Measurements from ENCODE around the gene HELZ.

The HELZ gene

GRCh38 chr17:67216578-67217320 is 28.2 kb downstream of the HELZ start:
- no peaks in the 10 kb centered on the region for H3K27me3 ChIP-seq (replicated peaks; ENCODE audit: control insufficient read depth, insufficient read depth, low read length, poor library complexity, severe bottlenecking)
- DNase-seq = no peak
- H3K9me3 ChIP-seq (ENCODE audit: control insufficient read depth, low read length) = no peaks in the 10 kb centered on the region
- no peak overlapping the region for H3K27ac ChIP-seq (ENCODE audit: insufficient read depth, low read length, poor library complexity, severe bottlenecking)
- H3K4me3 ChIP-seq (ENCODE audit: insufficient read depth, low read depth, low read length, poor library complexity, severe bottlenecking) = no peak overlapping the region
- H3K4me1 ChIP-seq (ENCODE audit: control insufficient read depth, insufficient read depth, low read length, poor library complexity, severe bottlenecking) = no peaks in the 10 kb centered on the region
- peaks cover 43% of the 10 kb centered on the region for H3K36me3 ChIP-seq (ENCODE audit: control insufficient read depth, insufficient read depth, low read length)

GRCh38 chr17:67215991-67216421 is 29.0 kb downstream of the HELZ start:
- no peak for DNase-seq
- H3K36me3 ChIP-seq (ENCODE audit: control insufficient read depth, insufficient read depth, low read length) = peaks cover 43% of the 10 kb centered on the region
- no peaks in the 10 kb centered on the region for H3K9me3 ChIP-seq (ENCODE audit: control insufficient read depth, low read length)
- H3K27ac ChIP-seq (ENCODE audit: insufficient read depth, low read length, poor library complexity, severe bottlenecking) = no peak overlapping the region
- H3K27me3 ChIP-seq (replicated peaks; ENCODE audit: control insufficient read depth, insufficient read depth, low read length, poor library complexity, severe bottlenecking) = no peaks in the 10 kb centered on the region
- H3K4me3 ChIP-seq (ENCODE audit: insufficient read depth, low read depth, low read length, poor library complexity, severe bottlenecking) = no peak overlapping the region
- no peaks in the 10 kb centered on the region for H3K4me1 ChIP-seq (ENCODE audit: control insufficient read depth, insufficient read depth, low read length, poor library complexity, severe bottlenecking)

GRCh38 chr17:67212714-67213417 is 32.1 kb downstream of the HELZ start:
- DNase-seq = no peak
- H3K36me3 ChIP-seq (ENCODE audit: control insufficient read depth, insufficient read depth, low read length) = peaks cover 31% of the 10 kb centered on the region
- H3K4me3 ChIP-seq (ENCODE audit: insufficient read depth, low read depth, low read length, poor library complexity, severe bottlenecking) = no peak overlapping the region
- no peaks in the 10 kb centered on the region for H3K9me3 ChIP-seq (ENCODE audit: control insufficient read depth, low read length)
- H3K27ac ChIP-seq (ENCODE audit: insufficient read depth, low read length, poor library complexity, severe bottlenecking) = no peak overlapping the region
- H3K27me3 ChIP-seq (replicated peaks; ENCODE audit: control insufficient read depth, insufficient read depth, low read length, poor library complexity, severe bottlenecking) = no peaks in the 10 kb centered on the region
- H3K4me1 ChIP-seq (ENCODE audit: control insufficient read depth, insufficient read depth, low read length, poor library complexity, severe bottlenecking) = peaks cover 2% of the 10 kb centered on the region

- Histone ChIP-seq H3K4me1 (ENCODE audit: control insufficient read depth, insufficient read depth, low read length, poor library complexity, severe bottlenecking) (peaks cover 3% of the 10 kb centered on the region), H3K4me3 (ENCODE audit: insufficient read depth, low read depth, low read length, poor library complexity, severe bottlenecking) (no peak overlapping the region), H3K9me3 (ENCODE audit: control insufficient read depth, low read length) (no peaks in the 10 kb centered on the region), H3K27ac (ENCODE audit: insufficient read depth, low read length, poor library complexity, severe bottlenecking) (no peak overlapping the region), H3K36me3 (ENCODE audit: control insufficient read depth, insufficient read depth, low read length) (peaks cover 27% of the 10 kb centered on the region), H3K27me3 (replicated peaks; ENCODE audit: control insufficient read depth, insufficient read depth, low read length, poor library complexity, severe bottlenecking) (no peaks in the 10 kb centered on the region)
- DNase-seq = no peak
Observed at GRCh38 chr17:67212231-67212630, 32.8 kb downstream of the HELZ start.

DNA sequence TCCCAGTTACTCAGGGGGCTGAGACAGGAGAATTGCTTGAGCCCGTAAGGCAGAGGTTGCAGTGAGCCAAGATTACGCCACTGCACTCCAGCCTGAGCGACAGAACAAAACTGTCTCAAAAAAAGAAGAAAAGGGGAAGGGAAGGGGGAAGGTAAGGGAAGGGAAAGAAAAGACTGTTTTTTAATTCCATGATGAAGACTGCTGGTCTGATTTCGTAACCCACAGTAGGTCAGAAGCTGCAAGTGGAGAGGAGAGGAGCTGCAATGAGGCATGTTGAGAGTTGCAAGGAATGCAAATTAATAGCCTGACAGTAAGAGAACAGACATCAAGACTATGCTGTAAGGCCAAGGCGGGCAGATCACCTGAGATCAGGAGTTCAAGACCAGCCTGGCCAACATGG is 33.3 kb downstream of the HELZ start:
- H3K4me3 ChIP-seq (ENCODE audit: insufficient read depth, low read depth, low read length, poor library complexity, severe bottlenecking) = no peak overlapping the region
- peaks cover 3% of the 10 kb centered on the region for H3K4me1 ChIP-seq (ENCODE audit: control insufficient read depth, insufficient read depth, low read length, poor library complexity, severe bottlenecking)
- no peak overlapping the region for H3K27ac ChIP-seq (ENCODE audit: insufficient read depth, low read length, poor library complexity, severe bottlenecking)
- peaks cover 23% of the 10 kb centered on the region for H3K36me3 ChIP-seq (ENCODE audit: control insufficient read depth, insufficient read depth, low read length)
- DNase-seq = no peak
- no peaks in the 10 kb centered on the region for H3K27me3 ChIP-seq (replicated peaks; ENCODE audit: control insufficient read depth, insufficient read depth, low read length, poor library complexity, severe bottlenecking)
- no peaks in the 10 kb centered on the region for H3K9me3 ChIP-seq (ENCODE audit: control insufficient read depth, low read length)

DNA sequence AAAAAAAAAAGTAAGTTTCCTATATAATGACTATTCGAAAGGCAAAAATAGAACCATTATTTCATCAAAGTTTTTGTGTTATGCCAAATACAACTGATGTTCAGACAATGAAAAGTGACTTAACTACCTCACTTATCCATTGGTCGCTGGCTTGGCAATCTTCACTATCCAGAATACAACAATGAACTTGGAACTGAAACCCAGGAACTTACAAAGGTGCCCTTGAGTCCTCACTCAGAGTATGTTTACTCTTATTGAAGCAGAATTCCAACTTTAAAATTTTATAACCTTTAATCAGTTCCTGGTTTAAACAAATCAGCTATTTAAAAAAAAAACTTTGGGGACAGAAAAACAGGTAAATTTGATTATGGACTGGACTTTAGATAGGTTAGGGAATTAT is 34.1 kb downstream of the HELZ start:
- Histone ChIP-seq H3K27ac (ENCODE audit: insufficient read depth, low read length, poor library complexity, severe bottlenecking) (no peak overlapping the region), H3K4me3 (ENCODE audit: insufficient read depth, low read depth, low read length, poor library complexity, severe bottlenecking) (no peak overlapping the region), H3K36me3 (ENCODE audit: control insufficient read depth, insufficient read depth, low read length) (peaks cover 19% of the 10 kb centered on the region), H3K9me3 (ENCODE audit: control insufficient read depth, low read length) (no peaks in the 10 kb centered on the region), H3K27me3 (replicated peaks; ENCODE audit: control insufficient read depth, insufficient read depth, low read length, poor library complexity, severe bottlenecking) (no peaks in the 10 kb centered on the region), H3K4me1 (ENCODE audit: control insufficient read depth, insufficient read depth, low read length, poor library complexity, severe bottlenecking) (peaks cover 3% of the 10 kb centered on the region)
- no peak for DNase-seq

GRCh38 chr17:67208232-67208631 is 36.8 kb downstream of the HELZ start:
- Histone ChIP-seq H3K27ac (ENCODE audit: insufficient read depth, low read length, poor library complexity, severe bottlenecking) (no peak overlapping the region), H3K4me1 (ENCODE audit: control insufficient read depth, insufficient read depth, low read length, poor library complexity, severe bottlenecking) (peaks cover 3% of the 10 kb centered on the region), H3K27me3 (replicated peaks; ENCODE audit: control insufficient read depth, insufficient read depth, low read length, poor library complexity, severe bottlenecking) (no peaks in the 10 kb centered on the region), H3K4me3 (ENCODE audit: insufficient read depth, low read depth, low read length, poor library complexity, severe bottlenecking) (no peak overlapping the region), H3K36me3 (ENCODE audit: control insufficient read depth, insufficient read depth, low read length) (peaks cover 6% of the 10 kb centered on the region), H3K9me3 (ENCODE audit: control insufficient read depth, low read length) (no peaks in the 10 kb centered on the region)
- DNase-seq = no peak

DNA sequence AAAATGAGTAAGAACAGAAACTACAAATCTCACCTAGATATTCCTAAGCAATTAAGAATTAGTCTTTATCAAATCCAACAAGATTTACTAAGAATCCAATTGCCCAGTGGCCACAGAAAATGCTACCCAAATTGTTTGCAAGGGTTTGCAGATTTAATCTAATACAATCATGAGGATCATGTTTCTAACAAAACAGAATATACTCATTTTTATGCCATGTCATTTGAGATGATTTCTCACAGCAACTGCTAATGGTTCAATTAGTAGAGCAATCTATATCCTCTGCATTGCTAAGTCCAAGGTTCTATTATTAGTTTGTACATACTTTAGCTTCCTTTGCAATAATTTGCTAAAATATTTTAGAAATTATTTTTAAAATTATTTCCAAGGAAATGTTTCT is 41.2 kb downstream of the HELZ start:
- H3K4me3 ChIP-seq (ENCODE audit: insufficient read depth, low read depth, low read length, poor library complexity, severe bottlenecking) = no peak overlapping the region
- DNase-seq = no peak
- no peak overlapping the region for H3K27ac ChIP-seq (ENCODE audit: insufficient read depth, low read length, poor library complexity, severe bottlenecking)
- H3K4me1 ChIP-seq (ENCODE audit: control insufficient read depth, insufficient read depth, low read length, poor library complexity, severe bottlenecking) = peaks cover 3% of the 10 kb centered on the region
- H3K36me3 ChIP-seq (ENCODE audit: control insufficient read depth, insufficient read depth, low read length) = peaks cover 33% of the 10 kb centered on the region
- H3K9me3 ChIP-seq (ENCODE audit: control insufficient read depth, low read length) = no peaks in the 10 kb centered on the region
- H3K27me3 ChIP-seq (replicated peaks; ENCODE audit: control insufficient read depth, insufficient read depth, low read length, poor library complexity, severe bottlenecking) = no peaks in the 10 kb centered on the region

GRCh38 chr17:67202503-67202902 is 42.5 kb downstream of the HELZ start:
- Histone ChIP-seq H3K4me3 (ENCODE audit: insufficient read depth, low read depth, low read length, poor library complexity, severe bottlenecking) (no peak overlapping the region), H3K4me1 (ENCODE audit: control insufficient read depth, insufficient read depth, low read length, poor library complexity, severe bottlenecking) (no peaks in the 10 kb centered on the region), H3K27me3 (replicated peaks; ENCODE audit: control insufficient read depth, insufficient read depth, low read length, poor library complexity, severe bottlenecking) (no peaks in the 10 kb centered on the region), H3K9me3 (ENCODE audit: control insufficient read depth, low read length) (no peaks in the 10 kb centered on the region), H3K27ac (ENCODE audit: insufficient read depth, low read length, poor library complexity, severe bottlenecking) (no peak overlapping the region), H3K36me3 (ENCODE audit: control insufficient read depth, insufficient read depth, low read length) (peaks cover 33% of the 10 kb centered on the region)
- no peak for DNase-seq

GRCh38 chr17:67200727-67201301 is 44.2 kb downstream of the HELZ start:
- H3K4me3 ChIP-seq (ENCODE audit: insufficient read depth, low read depth, low read length, poor library complexity, severe bottlenecking) = no peak overlapping the region
- H3K9me3 ChIP-seq (ENCODE audit: control insufficient read depth, low read length) = no peaks in the 10 kb centered on the region
- no peak overlapping the region for H3K27ac ChIP-seq (ENCODE audit: insufficient read depth, low read length, poor library complexity, severe bottlenecking)
- peaks cover 37% of the 10 kb centered on the region for H3K36me3 ChIP-seq (ENCODE audit: control insufficient read depth, insufficient read depth, low read length)
- DNase-seq = no peak
- H3K4me1 ChIP-seq (ENCODE audit: control insufficient read depth, insufficient read depth, low read length, poor library complexity, severe bottlenecking) = no peaks in the 10 kb centered on the region
- H3K27me3 ChIP-seq (replicated peaks; ENCODE audit: control insufficient read depth, insufficient read depth, low read length, poor library complexity, severe bottlenecking) = no peaks in the 10 kb centered on the region
